Keratinocyte (primary cell): Measurements from ENCODE around the gene SH2B2.

Experiments
- EZH2 ChIP-seq: IDR thresholded peaks from one replicate; pipeline ENCODE4 v1.6.1; 2012; ENCODE audit warnings: inconsistent platforms, mild to moderate bottlenecking, low read length, moderate library complexity
- TF ChIP-seq, protein P1 (sequence below), 3 experiments: IDR thresholded peaks in 1 of 3; conservative IDR thresholded peaks in 1 of 3; optimal IDR thresholded peaks in 1 of 3; 2 replicates in 2 of 3; 3 replicates in 1 of 3; pipeline versions ENCODE3 to v1.5.1; 2011; ENCODE audit warnings: low read length in 3 of 3, mild to moderate bottlenecking in 3 of 3, moderate library complexity in 2 of 3, control low read depth in 1 of 3, inconsistent platforms in 1 of 3; ENCODE audit not compliant: insufficient read depth in 2 of 3; ENCODE audit errors: extremely low read depth in 1 of 3

- TF ChIP-seq, protein P1, sequence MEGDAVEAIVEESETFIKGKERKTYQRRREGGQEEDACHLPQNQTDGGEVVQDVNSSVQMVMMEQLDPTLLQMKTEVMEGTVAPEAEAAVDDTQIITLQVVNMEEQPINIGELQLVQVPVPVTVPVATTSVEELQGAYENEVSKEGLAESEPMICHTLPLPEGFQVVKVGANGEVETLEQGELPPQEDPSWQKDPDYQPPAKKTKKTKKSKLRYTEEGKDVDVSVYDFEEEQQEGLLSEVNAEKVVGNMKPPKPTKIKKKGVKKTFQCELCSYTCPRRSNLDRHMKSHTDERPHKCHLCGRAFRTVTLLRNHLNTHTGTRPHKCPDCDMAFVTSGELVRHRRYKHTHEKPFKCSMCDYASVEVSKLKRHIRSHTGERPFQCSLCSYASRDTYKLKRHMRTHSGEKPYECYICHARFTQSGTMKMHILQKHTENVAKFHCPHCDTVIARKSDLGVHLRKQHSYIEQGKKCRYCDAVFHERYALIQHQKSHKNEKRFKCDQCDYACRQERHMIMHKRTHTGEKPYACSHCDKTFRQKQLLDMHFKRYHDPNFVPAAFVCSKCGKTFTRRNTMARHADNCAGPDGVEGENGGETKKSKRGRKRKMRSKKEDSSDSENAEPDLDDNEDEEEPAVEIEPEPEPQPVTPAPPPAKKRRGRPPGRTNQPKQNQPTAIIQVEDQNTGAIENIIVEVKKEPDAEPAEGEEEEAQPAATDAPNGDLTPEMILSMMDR (optimal IDR thresholded peaks at IDR 0.05 in 1 of 3, IDR thresholded peaks at IDR 0.05 in 1 of 3, conservative IDR thresholded peaks at IDR 0.05 in 1 of 3; ENCODE audit: extremely low read depth in 1 of 3, insufficient read depth in 2 of 3, low read length in 3 of 3): no peak
- no peak for TF ChIP-seq EZH2
Observed at GRCh38 chr7:102286237-102287110, at the start of gene SH2B2.
